SK-N-SH (cell line): ENCODE measurements around the gene SIRT3. TPM values are rescaled to one million over a fixed set of nuclear protein-coding genes. Genes with fewer than 3 reads are reported as not detected.

ENCODE experiments used
- CTCF ChIA-PET: fragments of 300-600, 350-600 bp; formaldehyde crosslinking; extraction: SDS; loops from one replicate; lab custom pipeline; 2021; lab: Yijun Ruan, JAX
- POLR2A ChIA-PET: fragments of 350-600 bp; sonication (Branson Sonifier 250); formaldehyde crosslinking; extraction: SDS; loops from one replicate; lab custom pipeline; 2020; ENCODE audit warnings: antibody characterized with exemption, inconsistent platforms; lab: Yijun Ruan, JAX
- DNase-seq: peaks from one replicate; pipeline ENCODE4 v3.0.0; 2012
- H2AFZ ChIP-seq: fragments of 200-600 bp; sonication (generic); 2 replicates; pipeline ENCODE4 v1.8.1; 2016; ENCODE audit warnings: antibody characterized with exemption, mild to moderate bottlenecking, low read depth
- H3F3A ChIP-seq: fragments of 200-600 bp; sonication (generic); replicated peaks from 2 replicates; pipeline ENCODE3; 2016; ENCODE audit warnings: antibody characterized with exemption, mild to moderate bottlenecking; ENCODE audit not compliant: insufficient read depth
- H3K27ac ChIP-seq, 2 experiments: fragments of 200-500 bp in 1 of 2; fragments of 200-600 bp in 1 of 2; sonication (Bioruptor generic) in 1 of 2; sonication (generic), shearing (Covaris generic) in 1 of 2; 2 replicates each; pipeline versions ENCODE4 v1.5.1 to v1.6.1; 2014 to 2016; ENCODE audit warnings: low read depth in 2 of 2, inconsistent platforms in 1 of 2, low read length in 1 of 2, mild to moderate bottlenecking in 1 of 2, mixed read lengths in 1 of 2
- H3K27me3 ChIP-seq: fragments of 200-600 bp; sonication (generic), shearing (Covaris generic); 2 replicates; pipeline ENCODE4 v1.6.1; 2016; ENCODE audit warnings: mixed run types; ENCODE audit not compliant: insufficient read depth
- H3K36me3 ChIP-seq, 2 experiments: fragments of 200-500 bp in 1 of 2; fragments of 200-600 bp in 1 of 2; sonication (Bioruptor generic) in 1 of 2; sonication (generic) in 1 of 2; replicated peaks in 1 of 2; 2 replicates each; pipeline versions ENCODE3 to v1.5.1; 2014 to 2016; ENCODE audit warnings: low read length in 1 of 2, mild to moderate bottlenecking in 1 of 2; ENCODE audit not compliant: insufficient read depth in 2 of 2, control insufficient read depth in 1 of 2
- H3K4me1 ChIP-seq, 2 experiments: fragments of 200-500 bp in 1 of 2; fragments of 200-600 bp in 1 of 2; sonication (Bioruptor generic) in 1 of 2; sonication (generic), shearing (Covaris generic) in 1 of 2; 2 replicates each; pipeline versions ENCODE4 v1.5.1 to v1.6.1; 2014 to 2016; ENCODE audit warnings: low read depth in 1 of 2, low read length in 1 of 2, mixed run types in 1 of 2; ENCODE audit not compliant: insufficient read depth in 2 of 2, control insufficient read depth in 1 of 2
- H3K4me2 ChIP-seq: fragments of 200-600 bp; sonication (generic), shearing (Covaris generic); 2 replicates; pipeline ENCODE4 v1.6.1; 2017; ENCODE audit warnings: mixed run types
- H3K4me3 ChIP-seq, 2 experiments: fragments of 200-500 bp in 1 of 2; fragments of 200-600 bp in 1 of 2; sonication (Bioruptor generic) in 1 of 2; sonication (generic), shearing (Covaris generic) in 1 of 2; 2 replicates each; pipeline versions ENCODE4 v1.5.1 to v1.8.1; 2014 to 2016; ENCODE audit warnings: low read depth in 2 of 2, inconsistent platforms in 1 of 2, low read length in 1 of 2, mild to moderate bottlenecking in 1 of 2, mixed read lengths in 1 of 2, moderate library complexity in 1 of 2
- H3K79me2 ChIP-seq: fragments of 200-600 bp; sonication (generic); 2 replicates; pipeline ENCODE4 v1.8.1; 2017; ENCODE audit warnings: mild to moderate bottlenecking; ENCODE audit not compliant: insufficient read depth
- H3K9ac ChIP-seq: fragments of 200-600 bp; sonication (generic); 2 replicates; pipeline ENCODE4 v1.6.1; 2017; ENCODE audit warnings: mixed run types
- H3K9me2 ChIP-seq: fragments of 200-600 bp; sonication (generic); 2 replicates; pipeline ENCODE4 v1.6.1; 2017; ENCODE audit warnings: mixed run types
- H3K9me3 ChIP-seq: fragments of 200-600 bp; sonication (generic); 2 replicates; pipeline ENCODE4 v1.6.1; 2017; ENCODE audit warnings: mixed run types, mild to moderate bottlenecking, moderate library complexity
- H4K20me1 ChIP-seq: fragments of 200-600 bp; sonication (generic); 2 replicates; pipeline ENCODE4 v1.6.1; 2017; ENCODE audit warnings: mild to moderate bottlenecking, mixed run types; ENCODE audit not compliant: insufficient read depth
- EZH2phosphoT487 ChIP-seq: fragments of 200-600 bp; sonication (generic); IDR thresholded peaks from 2 replicates; pipeline ENCODE4 v1.6.1; 2017; ENCODE audit warnings: low read depth, mixed run types, mild to moderate bottlenecking, antibody characterized with exemption, moderate library complexity, borderline replicate concordance
- FOSL2 ChIP-seq: IDR thresholded peaks from 2 replicates; pipeline ENCODE4 v1.4.0; 2012; ENCODE audit warnings: low read depth, mild to moderate bottlenecking, moderate library complexity, borderline replicate concordance
- FOXJ3 ChIP-seq: sonication (generic); formaldehyde crosslinking; IDR thresholded peaks from 2 replicates; pipeline ENCODE4 v1.5.1; 2020; ENCODE audit warnings: mild to moderate bottlenecking, missing genetic modification reagents
- FOXM1 ChIP-seq: IDR thresholded peaks from 2 replicates; pipeline ENCODE4 v1.4.0; 2012; ENCODE audit warnings: low read depth, mild to moderate bottlenecking
- GATA2 ChIP-seq: sonication (generic); formaldehyde crosslinking; IDR thresholded peaks from 2 replicates; pipeline ENCODE4 v1.5.0; 2020; ENCODE audit warnings: mild to moderate bottlenecking, missing genetic modification reagents
- JUND ChIP-seq: IDR thresholded peaks from 2 replicates; pipeline ENCODE4 v1.4.0; 2012
- POLR2AphosphoS5 ChIP-seq: IDR thresholded peaks from 2 replicates; pipeline ENCODE4 v1.6.1; 2012; ENCODE audit warnings: low read depth, low read length
- RAD21 ChIP-seq: IDR thresholded peaks from 2 replicates; pipeline ENCODE4 v1.6.1; 2012; ENCODE audit warnings: mild to moderate bottlenecking, low read length
- RFX5 ChIP-seq: IDR thresholded peaks from 2 replicates; pipeline ENCODE4 v1.6.1; 2012; ENCODE audit warnings: mild to moderate bottlenecking, improper control_type of control experiment, low read length
- RXRA ChIP-seq: IDR thresholded peaks from 2 replicates; pipeline ENCODE4 v1.4.0; 2012; ENCODE audit warnings: low read depth, mild to moderate bottlenecking, borderline replicate concordance
- SMC3 ChIP-seq: IDR thresholded peaks from 2 replicates; pipeline ENCODE4 v1.6.1; 2012; ENCODE audit warnings: low read depth, low read length, improper control_type of control experiment
- TCF12 ChIP-seq: IDR thresholded peaks from 2 replicates; pipeline ENCODE4 v1.4.0; 2012
- YY1 ChIP-seq: IDR thresholded peaks from 2 replicates; pipeline ENCODE4 v1.4.0; 2012; ENCODE audit warnings: low read depth, mild to moderate bottlenecking
- WGBS: methylation state at CpG from one replicate; pipeline ENCODE4 v1.1.6; 2017; ENCODE audit warnings: low lambda C conversion rate; 5-methylcytosine and 5-hydroxymethylcytosine counted together
- polyA plus RNA-seq, 3 experiments: library from polyadenylated mRNA; depleted of rRNA; stranded (reverse); fragments of >200 nt; gene quantifications; 2 replicates each; pipeline ENCODE4 v1.2.3, GENCODE V29; 2012
- TF ChIP-seq, protein P1 (sequence below): fragments of 200-600 bp; sonication (generic); IDR thresholded peaks from 2 replicates; pipeline ENCODE4 v1.6.1; 2017; ENCODE audit warnings: antibody characterized with exemption, mild to moderate bottlenecking, moderate library complexity
- TF ChIP-seq, protein P2 (sequence below): IDR thresholded peaks from 2 replicates; pipeline ENCODE4 v1.4.0; 2012; ENCODE audit warnings: low read depth, borderline replicate concordance
- TF ChIP-seq, protein P3 (sequence below): IDR thresholded peaks from 2 replicates; pipeline ENCODE4; 2012

Gene SIRT3
- polyA plus RNA-seq, 1 of the 3 experiments (the other 2 are of a cell fraction) = 34.4 TPM

DNA sequence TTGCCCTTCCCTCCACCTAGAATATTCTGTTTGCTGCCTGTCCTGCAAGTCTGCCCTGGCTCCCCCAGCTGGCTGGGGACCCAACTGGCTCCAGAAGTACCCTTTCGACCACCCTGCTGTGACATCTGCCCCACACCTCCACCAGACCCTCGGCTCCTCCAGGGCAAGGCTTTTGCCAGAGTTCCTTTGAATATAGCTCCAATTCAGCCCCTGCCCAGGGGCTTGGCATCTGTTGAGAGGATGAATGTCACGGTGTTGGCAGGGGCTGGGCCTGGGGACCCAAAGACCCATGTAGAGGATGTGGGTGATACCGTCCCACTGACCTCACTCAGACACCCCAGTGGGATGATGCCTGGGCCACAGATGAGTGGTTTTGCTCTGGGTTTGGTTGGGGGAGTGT, 46.0 kb upstream of the SIRT3 start:
- ChIA-PET POLR2A (no interaction called here), CTCF (interaction anchor here (4.1 kb wide), 1 partner anchor 31 kb away, joined by 16 read pairs; no protein-coding TSS in a partner anchor)
- Histone ChIP-seq H3K27ac (no peak overlapping the region), H4K20me1 (no peaks in the 10 kb centered on the region), H3K9me2 (no peaks in the 10 kb centered on the region), H3K79me2 (no peaks in the 10 kb centered on the region), H3K4me1 (no peaks in the 10 kb centered on the region), H3K4me2 (no peak overlapping the region), H3K36me3 (no peaks in the 10 kb centered on the region), H3K4me3 (no peak overlapping the region), H3K27me3 (peaks cover 56% of the 10 kb centered on the region), H3F3A (no peaks in the 10 kb centered on the region), H3K9me3 (no peaks in the 10 kb centered on the region), H3K9ac (no peak overlapping the region), H2AFZ (no peak overlapping the region)
- TF ChIP-seq YY1 (no peak), JUND (no peak), GATA2 (CRISPR knock-in tag) (no peak), FOXJ3 (CRISPR knock-in tag) (no peak), TCF12 (no peak), POLR2AphosphoS5 (no peak), RXRA (no peak), EZH2phosphoT487 (no peak), FOSL2 (no peak), RAD21 (no peak), RFX5 (no peak), FOXM1 (no peak), SMC3 (no peak)
- TF ChIP-seq, protein P1, sequence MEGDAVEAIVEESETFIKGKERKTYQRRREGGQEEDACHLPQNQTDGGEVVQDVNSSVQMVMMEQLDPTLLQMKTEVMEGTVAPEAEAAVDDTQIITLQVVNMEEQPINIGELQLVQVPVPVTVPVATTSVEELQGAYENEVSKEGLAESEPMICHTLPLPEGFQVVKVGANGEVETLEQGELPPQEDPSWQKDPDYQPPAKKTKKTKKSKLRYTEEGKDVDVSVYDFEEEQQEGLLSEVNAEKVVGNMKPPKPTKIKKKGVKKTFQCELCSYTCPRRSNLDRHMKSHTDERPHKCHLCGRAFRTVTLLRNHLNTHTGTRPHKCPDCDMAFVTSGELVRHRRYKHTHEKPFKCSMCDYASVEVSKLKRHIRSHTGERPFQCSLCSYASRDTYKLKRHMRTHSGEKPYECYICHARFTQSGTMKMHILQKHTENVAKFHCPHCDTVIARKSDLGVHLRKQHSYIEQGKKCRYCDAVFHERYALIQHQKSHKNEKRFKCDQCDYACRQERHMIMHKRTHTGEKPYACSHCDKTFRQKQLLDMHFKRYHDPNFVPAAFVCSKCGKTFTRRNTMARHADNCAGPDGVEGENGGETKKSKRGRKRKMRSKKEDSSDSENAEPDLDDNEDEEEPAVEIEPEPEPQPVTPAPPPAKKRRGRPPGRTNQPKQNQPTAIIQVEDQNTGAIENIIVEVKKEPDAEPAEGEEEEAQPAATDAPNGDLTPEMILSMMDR = no peak
- TF ChIP-seq, protein P2, sequence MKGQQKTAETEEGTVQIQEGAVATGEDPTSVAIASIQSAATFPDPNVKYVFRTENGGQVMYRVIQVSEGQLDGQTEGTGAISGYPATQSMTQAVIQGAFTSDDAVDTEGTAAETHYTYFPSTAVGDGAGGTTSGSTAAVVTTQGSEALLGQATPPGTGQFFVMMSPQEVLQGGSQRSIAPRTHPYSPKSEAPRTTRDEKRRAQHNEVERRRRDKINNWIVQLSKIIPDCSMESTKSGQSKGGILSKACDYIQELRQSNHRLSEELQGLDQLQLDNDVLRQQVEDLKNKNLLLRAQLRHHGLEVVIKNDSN = no peak
- TF ChIP-seq, protein P3, sequence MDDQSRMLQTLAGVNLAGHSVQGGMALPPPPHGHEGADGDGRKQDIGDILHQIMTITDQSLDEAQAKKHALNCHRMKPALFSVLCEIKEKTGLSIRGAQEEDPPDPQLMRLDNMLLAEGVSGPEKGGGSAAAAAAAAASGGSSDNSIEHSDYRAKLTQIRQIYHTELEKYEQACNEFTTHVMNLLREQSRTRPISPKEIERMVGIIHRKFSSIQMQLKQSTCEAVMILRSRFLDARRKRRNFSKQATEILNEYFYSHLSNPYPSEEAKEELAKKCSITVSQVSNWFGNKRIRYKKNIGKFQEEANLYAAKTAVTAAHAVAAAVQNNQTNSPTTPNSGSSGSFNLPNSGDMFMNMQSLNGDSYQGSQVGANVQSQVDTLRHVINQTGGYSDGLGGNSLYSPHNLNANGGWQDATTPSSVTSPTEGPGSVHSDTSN = no peak
- peak; percentile 25 for DNase-seq
- 5% methylated on average over 4 of the region's 4 CpGs for WGBS
